Osteocyte (in vitro differentiated cells): ENCODE measurements around the gene TCF7L1. TPM values are rescaled to one million over a fixed set of nuclear protein-coding genes. Genes with fewer than 3 reads are reported as not detected.

Source experiments
- DNase-seq: peaks from one replicate; pipeline ENCODE4 v3.0.0; 2021; ENCODE audit warnings: mixed read lengths; ENCODE audit not compliant: unreplicated experiment; ENCODE audit errors: extremely low spot score
- H3K27ac Mint-ChIP-seq: one replicate; pipeline ENCODE4 v1.8.0; 2021; ENCODE audit warnings: mild to moderate bottlenecking, mixed read lengths; ENCODE audit not compliant: unreplicated experiment
- H3K27me3 Mint-ChIP-seq: one replicate; pipeline ENCODE4 v1.8.0; 2021; ENCODE audit warnings: mixed read lengths; ENCODE audit not compliant: unreplicated experiment
- H3K36me3 Mint-ChIP-seq: one replicate; pipeline ENCODE4 v1.8.0; 2021; ENCODE audit warnings: mixed read lengths; ENCODE audit not compliant: unreplicated experiment
- H3K4me1 Mint-ChIP-seq: one replicate; pipeline ENCODE4 v1.8.0; 2021; ENCODE audit warnings: mixed read lengths; ENCODE audit not compliant: unreplicated experiment
- H3K4me3 Mint-ChIP-seq: one replicate; pipeline ENCODE4 v1.8.0; 2021; ENCODE audit warnings: mild to moderate bottlenecking, moderate library complexity, mixed read lengths; ENCODE audit not compliant: unreplicated experiment
- H3K9me3 Mint-ChIP-seq: one replicate; pipeline ENCODE4 v1.8.0; 2021; ENCODE audit warnings: mixed read lengths; ENCODE audit not compliant: unreplicated experiment
- total RNA-seq: library from RNA; stranded (reverse); gene quantifications from 2 replicates; pipeline ENCODE4 v1.2.1, GENCODE V29; 2021
- TF ChIP-seq, protein P1 (sequence below): fragments of 200-600 bp; sonication (generic); IDR thresholded peaks from 2 replicates; pipeline ENCODE4 v1.5.0; 2021; ENCODE audit warnings: antibody characterized with exemption, mild to moderate bottlenecking, moderate library complexity

The TCF7L1 gene
- total RNA-seq, 1 donor from 2014 or later = 31.8 TPM

DNA sequence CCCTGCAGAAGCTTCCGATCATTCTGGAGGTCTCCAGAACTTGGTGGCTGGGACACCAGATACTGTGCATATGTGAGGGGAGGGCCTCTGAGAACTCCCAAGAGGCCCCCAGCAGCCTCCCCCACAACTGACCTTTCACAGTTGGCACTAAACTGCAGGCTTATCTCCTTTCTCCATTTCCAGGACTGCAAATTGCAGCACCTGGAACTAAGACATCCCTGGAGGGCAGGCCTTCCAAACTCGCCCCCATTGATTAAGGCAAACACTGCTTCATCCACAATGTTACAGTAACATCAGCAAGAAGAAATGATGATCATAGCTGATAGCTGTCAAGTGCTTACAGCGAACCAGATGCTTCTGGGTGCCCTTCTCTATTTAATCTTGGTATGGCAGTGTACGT, 126.7 kb downstream of the TCF7L1 start:
- TF ChIP-seq, protein P1, sequence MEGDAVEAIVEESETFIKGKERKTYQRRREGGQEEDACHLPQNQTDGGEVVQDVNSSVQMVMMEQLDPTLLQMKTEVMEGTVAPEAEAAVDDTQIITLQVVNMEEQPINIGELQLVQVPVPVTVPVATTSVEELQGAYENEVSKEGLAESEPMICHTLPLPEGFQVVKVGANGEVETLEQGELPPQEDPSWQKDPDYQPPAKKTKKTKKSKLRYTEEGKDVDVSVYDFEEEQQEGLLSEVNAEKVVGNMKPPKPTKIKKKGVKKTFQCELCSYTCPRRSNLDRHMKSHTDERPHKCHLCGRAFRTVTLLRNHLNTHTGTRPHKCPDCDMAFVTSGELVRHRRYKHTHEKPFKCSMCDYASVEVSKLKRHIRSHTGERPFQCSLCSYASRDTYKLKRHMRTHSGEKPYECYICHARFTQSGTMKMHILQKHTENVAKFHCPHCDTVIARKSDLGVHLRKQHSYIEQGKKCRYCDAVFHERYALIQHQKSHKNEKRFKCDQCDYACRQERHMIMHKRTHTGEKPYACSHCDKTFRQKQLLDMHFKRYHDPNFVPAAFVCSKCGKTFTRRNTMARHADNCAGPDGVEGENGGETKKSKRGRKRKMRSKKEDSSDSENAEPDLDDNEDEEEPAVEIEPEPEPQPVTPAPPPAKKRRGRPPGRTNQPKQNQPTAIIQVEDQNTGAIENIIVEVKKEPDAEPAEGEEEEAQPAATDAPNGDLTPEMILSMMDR = no peak
- Mint-ChIP-seq H3K4me1 (peaks cover 89% of the 10 kb centered on the region), H3K36me3 (peaks cover 5% of the 10 kb centered on the region), H3K27ac (peak overlapping the region; percentile 93), H3K9me3 (no peaks in the 10 kb centered on the region), H3K27me3 (no peaks in the 10 kb centered on the region), H3K4me3 (no peak overlapping the region)
- DNase-seq = no peak

DNA sequence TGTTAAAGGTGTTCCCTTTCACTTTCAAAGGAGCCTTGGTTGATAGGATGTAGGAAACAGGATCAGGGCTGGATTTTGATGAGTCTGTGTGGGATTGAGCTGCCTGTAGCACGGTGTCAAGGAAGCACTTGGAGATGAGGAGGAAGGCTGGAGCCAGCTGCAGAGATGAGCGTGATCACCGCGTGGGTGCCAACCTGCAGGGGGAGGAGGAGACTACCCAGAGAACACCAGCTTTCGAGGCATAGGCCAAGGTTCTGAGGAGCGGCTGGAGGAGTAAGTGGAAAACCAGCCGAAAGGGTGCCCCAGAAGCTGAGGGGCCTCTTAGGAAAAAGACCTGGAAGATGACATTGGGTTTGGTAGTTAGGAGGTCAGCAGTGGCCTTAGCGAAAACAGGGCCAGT, 130.4 kb downstream of the TCF7L1 start:
- TF ChIP-seq, protein P1 = no peak
- Mint-ChIP-seq H3K27ac (peak overlapping the region; percentile 77), H3K27me3 (no peaks in the 10 kb centered on the region), H3K9me3 (no peaks in the 10 kb centered on the region), H3K36me3 (peaks cover 5% of the 10 kb centered on the region), H3K4me3 (no peak overlapping the region), H3K4me1 (peaks cover 71% of the 10 kb centered on the region)
- no peak for DNase-seq

DNA sequence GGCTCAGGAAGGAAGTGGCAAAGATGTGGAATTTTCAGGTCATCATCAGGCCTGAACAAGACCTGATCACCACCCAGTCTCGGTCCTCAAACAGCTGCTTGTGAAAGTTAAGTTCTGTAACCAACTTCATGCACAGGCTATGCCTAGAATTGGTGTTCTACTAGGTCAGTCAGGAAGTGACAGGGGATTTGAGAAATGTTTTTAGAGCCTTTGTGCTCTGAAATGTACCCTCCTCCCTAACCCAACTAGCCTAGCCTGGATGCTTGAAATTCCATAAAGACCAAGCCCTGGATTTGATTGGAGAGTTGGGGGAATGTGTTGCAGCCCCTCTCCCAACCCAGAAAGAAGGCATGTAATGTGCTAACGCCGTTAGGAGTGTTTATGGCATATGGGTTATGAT, 131.3 kb downstream of the TCF7L1 start:
- TF ChIP-seq, protein P1 = no peak
- H3K4me1 Mint-ChIP-seq = peaks cover 62% of the 10 kb centered on the region
- no peak for DNase-seq
- no peaks in the 10 kb centered on the region for H3K27me3 Mint-ChIP-seq
- H3K36me3 Mint-ChIP-seq = peaks cover 5% of the 10 kb centered on the region
- H3K9me3 Mint-ChIP-seq = no peaks in the 10 kb centered on the region
- peak overlapping the region; percentile 77 for H3K27ac Mint-ChIP-seq
- H3K4me3 Mint-ChIP-seq = peak overlapping the region; percentile 22

DNA sequence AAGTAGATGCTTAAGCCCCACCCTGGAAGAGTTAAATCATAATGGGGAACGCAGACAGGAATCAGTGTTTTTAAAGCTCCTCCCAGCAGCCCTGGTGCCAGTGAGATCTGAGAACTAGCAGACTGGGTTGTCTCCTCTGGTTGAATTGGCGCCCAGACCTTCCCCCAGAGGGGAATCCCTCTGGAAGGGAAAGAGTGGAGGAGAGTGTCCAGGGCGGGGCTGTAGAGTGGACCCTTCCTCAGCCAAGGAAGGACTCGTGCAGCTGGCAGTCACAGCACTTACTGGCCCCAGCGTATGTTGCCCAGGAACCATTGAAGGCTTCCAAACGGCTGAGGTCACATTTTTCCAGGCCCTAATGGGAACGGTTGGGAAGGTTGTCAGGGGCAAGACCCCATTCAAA, 132.1 kb downstream of the TCF7L1 start:
- DNase-seq = no peak
- no peaks in the 10 kb centered on the region for H3K27me3 Mint-ChIP-seq
- no peaks in the 10 kb centered on the region for H3K9me3 Mint-ChIP-seq
- TF ChIP-seq, protein P1 = no peak
- no peak overlapping the region for H3K4me3 Mint-ChIP-seq
- peak overlapping the region; percentile 77 for H3K27ac Mint-ChIP-seq
- peaks cover 61% of the 10 kb centered on the region for H3K4me1 Mint-ChIP-seq
- H3K36me3 Mint-ChIP-seq = peaks cover 5% of the 10 kb centered on the region

DNA sequence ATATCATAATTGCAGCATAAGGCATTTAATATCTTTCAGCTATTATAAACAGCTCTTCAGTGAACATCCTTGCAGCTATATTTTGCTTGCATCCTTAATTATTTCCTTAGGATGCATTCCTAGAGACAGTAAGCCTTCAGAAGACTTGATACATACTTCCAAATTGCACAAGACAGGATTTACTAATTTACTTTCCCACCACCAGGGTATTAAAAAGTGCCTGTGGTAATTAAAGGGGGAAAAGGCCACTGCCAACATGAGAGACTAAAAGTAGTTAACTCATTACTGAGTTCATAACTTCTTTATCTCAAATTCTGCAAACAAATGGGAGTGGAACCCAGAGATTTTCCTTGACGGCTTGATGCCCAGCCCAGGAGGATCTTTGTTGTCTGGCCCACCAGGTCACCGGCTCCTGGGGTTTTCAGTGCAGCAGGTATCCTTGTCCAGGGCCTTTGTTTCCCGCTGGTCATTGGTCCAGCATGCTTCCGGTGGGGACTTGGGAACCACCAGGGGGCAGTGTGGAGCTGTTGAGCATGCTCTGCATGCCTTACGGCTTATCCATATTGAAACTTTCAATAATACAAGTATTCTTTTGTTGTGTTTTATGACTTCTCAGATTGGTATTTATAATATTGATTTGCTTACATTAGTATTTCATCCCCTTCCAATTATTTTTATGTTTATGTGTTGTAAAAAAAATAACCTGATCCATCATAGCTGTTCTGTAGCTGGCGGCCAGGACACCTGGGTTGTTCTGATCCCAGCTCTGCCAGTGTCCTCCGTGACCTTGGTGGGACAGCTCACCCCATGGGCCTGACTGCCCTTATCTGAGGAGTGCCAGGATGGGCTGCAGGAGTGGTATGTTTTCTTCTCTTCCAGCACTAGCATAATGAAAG, 133.2 kb downstream of the TCF7L1 start:
- Mint-ChIP-seq H3K4me3 (no peak overlapping the region), H3K27me3 (no peaks in the 10 kb centered on the region), H3K4me1 (peaks cover 57% of the 10 kb centered on the region), H3K36me3 (peaks cover 5% of the 10 kb centered on the region), H3K27ac (peak overlapping the region; percentile 44), H3K9me3 (no peaks in the 10 kb centered on the region)
- no peak for DNase-seq
- TF ChIP-seq, protein P1 = peak; percentile 76
